Measurements from ENCODE around the gene ADAMTS18.

GRCh38 chr16:77393955-77394354, 40.9 kb downstream of the ADAMTS18 start:
- no peak for TF ChIP-seq CEBPB (IDR thresholded peaks at IDR 0.05)
- no peak for TF ChIP-seq CTCF (IDR thresholded peaks at IDR 0.05)
- TF ChIP-seq POLR2A (IDR thresholded peaks at IDR 0.05; ENCODE audit: low read length), result no peak
- TF ChIP-seq EP300 (IDR thresholded peaks at IDR 0.05), result no peak
- no peak for TF ChIP-seq TP53 (CRISPR knock-in tag; IDR thresholded peaks at IDR 0.05)
- TF ChIP-seq MYC (IDR thresholded peaks at IDR 0.05; ENCODE audit: borderline replicate concordance, low read length), result no peak
- no peak for TF ChIP-seq RNF2 (IDR thresholded peaks at IDR 0.05; ENCODE audit: borderline replicate concordance, low read depth)
- TF ChIP-seq BCL3 (IDR thresholded peaks at IDR 0.05), result no peak
- TF ChIP-seq MAX (IDR thresholded peaks at IDR 0.05), result no peak
- TF ChIP-seq ZNF302 (CRISPR knock-in tag; IDR thresholded peaks at IDR 0.05), result no peak
- TF ChIP-seq CHD2 (IDR thresholded peaks at IDR 0.05; ENCODE audit: low read length, partially characterized antibody), result no peak
